Right lobe of liver (tissue), 4 donors: Measurements from ENCODE around the gene CDA.

Experiments
- POLR2A ChIP-seq: fragments of 450-650 bp; IDR thresholded peaks from one replicate; pipeline ENCODE4 v1.6.1; 2017; ENCODE audit warnings: antibody characterized with exemption, mild to moderate bottlenecking
- TF ChIP-seq, protein P1 (sequence below), 4 donors: fragments of 200-600 bp in 3 of 4; fragments of 450-650 bp in 1 of 4; IDR thresholded peaks; one replicate each; pipeline versions ENCODE4 v1.5.1 to v1.8.0; 2016 to 2022; ENCODE audit warnings: antibody characterized with exemption in 4 of 4, mild to moderate bottlenecking in 2 of 4
- donor health status: DM: no; HTN: no; CAD: no.
- donor health status: DM: no; HTN: no; CAD: no.
- donor health status: DM: no; HTN: yes; CAD: no.

DNA sequence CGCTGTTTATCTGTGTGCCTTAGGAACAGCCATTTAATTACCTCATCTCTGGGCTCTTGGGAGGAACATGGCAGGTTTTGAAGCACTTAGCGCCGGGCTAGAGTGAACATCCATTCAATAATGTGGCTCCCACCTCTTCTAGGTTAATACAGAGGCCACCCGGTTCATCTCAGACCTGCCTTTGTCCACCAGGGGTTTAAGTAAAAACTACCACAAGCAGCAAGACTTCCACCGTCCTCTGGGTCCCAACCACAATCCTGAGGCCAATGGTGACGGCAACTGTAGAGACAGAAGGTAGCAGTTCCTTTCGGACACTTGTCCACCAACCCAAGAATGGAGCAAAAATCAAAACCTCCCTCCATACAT is 73.2 kb downstream of the CDA start:
- TF ChIP-seq, protein P1, sequence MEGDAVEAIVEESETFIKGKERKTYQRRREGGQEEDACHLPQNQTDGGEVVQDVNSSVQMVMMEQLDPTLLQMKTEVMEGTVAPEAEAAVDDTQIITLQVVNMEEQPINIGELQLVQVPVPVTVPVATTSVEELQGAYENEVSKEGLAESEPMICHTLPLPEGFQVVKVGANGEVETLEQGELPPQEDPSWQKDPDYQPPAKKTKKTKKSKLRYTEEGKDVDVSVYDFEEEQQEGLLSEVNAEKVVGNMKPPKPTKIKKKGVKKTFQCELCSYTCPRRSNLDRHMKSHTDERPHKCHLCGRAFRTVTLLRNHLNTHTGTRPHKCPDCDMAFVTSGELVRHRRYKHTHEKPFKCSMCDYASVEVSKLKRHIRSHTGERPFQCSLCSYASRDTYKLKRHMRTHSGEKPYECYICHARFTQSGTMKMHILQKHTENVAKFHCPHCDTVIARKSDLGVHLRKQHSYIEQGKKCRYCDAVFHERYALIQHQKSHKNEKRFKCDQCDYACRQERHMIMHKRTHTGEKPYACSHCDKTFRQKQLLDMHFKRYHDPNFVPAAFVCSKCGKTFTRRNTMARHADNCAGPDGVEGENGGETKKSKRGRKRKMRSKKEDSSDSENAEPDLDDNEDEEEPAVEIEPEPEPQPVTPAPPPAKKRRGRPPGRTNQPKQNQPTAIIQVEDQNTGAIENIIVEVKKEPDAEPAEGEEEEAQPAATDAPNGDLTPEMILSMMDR (IDR thresholded peaks at IDR 0.05): no peak
- no peak for TF ChIP-seq POLR2A
